B cell (primary cell): Measurements from ENCODE around the gene EYA3. TPM values are rescaled to one million over a fixed set of nuclear protein-coding genes. Genes with fewer than 3 reads are reported as not detected.

ENCODE experiments used
- ATAC-seq: fragments of 200-7000 bp; cut with Tn5 transposase; one replicate; pipeline ENCODE4 v1.10.0; 2021; ENCODE audit warnings: low read depth, mild to moderate bottlenecking, moderate number of reproducible peaks, moderate library complexity
- CTCF ChIA-PET: fragments of 350-600 bp; sonication (Branson Sonifier 250); formaldehyde crosslinking; loops from one replicate; lab custom pipeline; 2021; ENCODE audit warnings: antibody characterized with exemption, inconsistent platforms; lab: Charles Lee
- POLR2A ChIA-PET: fragments of 350-600 bp; sonication (Branson Sonifier 250); formaldehyde crosslinking; loops from one replicate; lab custom pipeline; 2021; ENCODE audit warnings: antibody characterized with exemption; lab: Charles Lee
- DNase-seq: peaks from one replicate; pipeline ENCODE4 v3.0.0; 2013
- H2AFZ ChIP-seq: 2 replicates; pipeline ENCODE4 v1.6.1; 2012; ENCODE audit warnings: mild to moderate bottlenecking, low read depth, low read length; ENCODE audit not compliant: insufficient read depth, poor library complexity, severe bottlenecking
- H3K27ac ChIP-seq, 2 donors: 1 replicate in 1 of 2; 2 replicates in 1 of 2; pipeline ENCODE4 v1.5.1; 2012 to 2013; ENCODE audit warnings: low read length in 2 of 2, mild to moderate bottlenecking in 2 of 2, moderate library complexity in 1 of 2
- H3K27me3 ChIP-seq, 4 experiments: fragments of 200-600 bp in 1 of 4; sonication (generic) in 1 of 4; replicated peaks in 1 of 4; 1 replicate in 2 of 4; 2 replicates in 2 of 4; pipeline versions ENCODE4 v1.6.1 to v1.7.0; 2013 to 2016; ENCODE audit warnings: low read length in 3 of 4, mild to moderate bottlenecking in 2 of 4, mixed read lengths in 1 of 4, moderate library complexity in 1 of 4; ENCODE audit not compliant: insufficient read depth in 4 of 4, control insufficient read depth in 3 of 4; ENCODE audit errors: control extremely low read depth in 1 of 4
- H3K36me3 ChIP-seq, 2 experiments: replicated peaks in 1 of 2; 1 replicate in 1 of 2; 2 replicates in 1 of 2; pipeline versions ENCODE4 v1.6.1 to v1.7.1; 2013; ENCODE audit warnings: low read length in 1 of 2; ENCODE audit not compliant: insufficient read depth in 2 of 2, control insufficient read depth in 1 of 2; ENCODE audit errors: control extremely low read depth in 1 of 2, extremely low read depth in 1 of 2
- H3K4me1 ChIP-seq, 2 donors: fragments of 200-600 bp in 1 of 2; sonication (generic) in 1 of 2; 1 replicate in 1 of 2; 2 replicates in 1 of 2; pipeline versions ENCODE4 v1.5.1 to v1.6.1; 2013 to 2017; ENCODE audit warnings: low read length in 2 of 2; ENCODE audit not compliant: control insufficient read depth in 2 of 2, insufficient read depth in 2 of 2
- H3K4me2 ChIP-seq: replicated peaks from 2 replicates; pipeline ENCODE3; 2012; ENCODE audit warnings: mild to moderate bottlenecking, low read depth, low read length; ENCODE audit not compliant: poor library complexity, severe bottlenecking
- H3K4me3 ChIP-seq, 5 experiments: fragments of 200-600 bp in 1 of 5; sonication (generic) in 1 of 5; 1 replicate in 3 of 5; 2 replicates in 2 of 5; pipeline versions ENCODE4 v1.5.1 to v1.7.0; 2011 to 2016; ENCODE audit warnings: low read length in 4 of 5, mild to moderate bottlenecking in 4 of 5, low read depth in 2 of 5, control low read depth in 1 of 5, moderate library complexity in 1 of 5; ENCODE audit not compliant: insufficient read depth in 1 of 5; ENCODE audit errors: control extremely low read depth in 1 of 5, extremely low read depth in 1 of 5
- H3K79me2 ChIP-seq: fragments of 200-600 bp; sonication (generic); one replicate; pipeline ENCODE4 v1.6.0; 2016; ENCODE audit warnings: low read length; ENCODE audit not compliant: control insufficient read depth, insufficient read depth
- H3K9ac ChIP-seq: fragments of 200-600 bp; sonication (generic); 2 replicates; pipeline ENCODE4 v1.6.1; 2017; ENCODE audit warnings: mild to moderate bottlenecking, low read length, moderate library complexity
- H3K9me3 ChIP-seq, 3 donors: one replicate each; pipeline versions ENCODE4 v1.6.1 to v1.7.1; 2013; ENCODE audit warnings: low read length in 2 of 3; ENCODE audit not compliant: control insufficient read depth in 2 of 3, insufficient read depth in 1 of 3; ENCODE audit errors: control extremely low read depth in 1 of 3
- H4K20me1 ChIP-seq: 2 replicates; pipeline ENCODE4 v1.6.0; 2012; ENCODE audit warnings: mild to moderate bottlenecking, low read length; ENCODE audit not compliant: insufficient read depth, control insufficient read depth, poor library complexity, severe bottlenecking
- H3K27ac Mint-ChIP-seq: one replicate; pipeline ENCODE4 v1.8.0; 2021; ENCODE audit warnings: mixed read lengths
- H3K27me3 Mint-ChIP-seq: one replicate; pipeline ENCODE4 v1.8.0; 2021; ENCODE audit warnings: mixed read lengths
- H3K4me1 Mint-ChIP-seq: one replicate; pipeline ENCODE4 v1.8.0; 2021; ENCODE audit warnings: mixed read lengths
- H3K4me3 Mint-ChIP-seq: one replicate; pipeline ENCODE4 v1.8.0; 2021; ENCODE audit warnings: mixed read lengths
- H3K9me3 Mint-ChIP-seq: one replicate; pipeline ENCODE4 v1.8.0; 2022; ENCODE audit warnings: mixed read lengths; ENCODE audit not compliant: insufficient read depth
- EZH2 ChIP-seq: IDR thresholded peaks from 2 replicates; pipeline ENCODE4 v1.6.1; 2012; ENCODE audit warnings: borderline replicate concordance, low read depth, mild to moderate bottlenecking, moderate library complexity, low read length; ENCODE audit not compliant: insufficient read depth, poor library complexity, severe bottlenecking
- WGBS: methylation state at CpG from one replicate; pipeline ENCODE4 v1.1.5; 2013; ENCODE audit warnings: missing lambda C conversion rate; ENCODE audit not compliant: insufficient coverage; 5-methylcytosine and 5-hydroxymethylcytosine counted together
- intact Hi-C: fragments of 100-400 bp; cut with micrococcal nuclease; formaldehyde crosslinking; loops from one replicate; pipeline ENCODE4 v1.10.0; 2022
- polyA plus RNA-seq: library from polyadenylated mRNA; depleted of rRNA; stranded (reverse); fragments of >200 nt; gene quantifications from 2 replicates; pipeline ENCODE4 v1.2.3, GENCODE V29; 2012
- total RNA-seq, 2 donors: library from RNA; stranded (reverse); fragments of 120-200 nt in 1 of 2; gene quantifications; 1 replicate in 1 of 2; 2 replicates in 1 of 2; pipeline versions ENCODE4 v1.2.3 to v1.2.4, GENCODE V29; 2013 to 2022
- TF ChIP-seq, protein P1 (sequence below): fragments of 200-600 bp; IDR thresholded peaks from one replicate; pipeline ENCODE4 v1.8.0; 2022; ENCODE audit warnings: antibody characterized with exemption, mild to moderate bottlenecking

The EYA3 gene
- total and polyA plus RNA-seq, 2 donors (not counting 1 experiment from before 2014, with no cell fraction given), result 14.1 to 31.3 TPM

DNA sequence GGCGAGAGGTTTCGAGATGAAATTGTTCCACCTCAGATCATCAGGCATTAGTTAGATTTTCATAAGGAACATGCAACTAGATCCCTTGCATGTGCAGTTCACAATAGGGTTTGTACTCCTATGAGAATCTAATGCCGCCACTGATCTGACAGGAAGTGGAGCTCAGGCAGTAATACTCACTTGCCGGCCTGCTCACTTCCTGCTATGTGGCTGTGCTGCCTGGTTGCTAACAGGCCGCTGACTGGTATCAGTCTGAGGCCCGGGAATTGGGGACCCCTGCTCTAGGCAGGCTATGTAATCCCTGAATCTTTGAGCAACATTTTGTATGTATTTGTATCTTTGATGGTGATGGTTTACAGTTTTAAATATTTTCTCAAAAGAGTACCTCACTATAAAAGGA lies 96.1 kb downstream of the EYA3 start:
- Histone ChIP-seq H3K4me1 (peaks cover 4 to 7% of the 10 kb centered on the region in 2 donors), H4K20me1 (no peaks in the 10 kb centered on the region), H3K9me3 (no peaks in the 10 kb centered on the region), H3K27me3 (no peaks in the 10 kb centered on the region), H2AFZ (peak overlapping the region; percentile 20), H3K79me2 (no peaks in the 10 kb centered on the region), H3K36me3 (peaks cover 4 to 58% of the 10 kb centered on the region in 2 experiments), H3K4me2 (no peak overlapping the region), H3K4me3 (no peak overlapping the region), H3K9ac (peak overlapping the region; percentile 16), H3K27ac (peak overlapping the region in 1 of 2 donors; percentile 54)
- intact Hi-C loops, result no loop called here
- Mint-ChIP-seq H3K27me3 (no peaks in the 10 kb centered on the region), H3K4me3 (no peak overlapping the region), H3K4me1 (peaks cover 6% of the 10 kb centered on the region), H3K9me3 (no peaks in the 10 kb centered on the region), H3K27ac (peak overlapping the region; percentile 74)
- TF ChIP-seq, protein P1, sequence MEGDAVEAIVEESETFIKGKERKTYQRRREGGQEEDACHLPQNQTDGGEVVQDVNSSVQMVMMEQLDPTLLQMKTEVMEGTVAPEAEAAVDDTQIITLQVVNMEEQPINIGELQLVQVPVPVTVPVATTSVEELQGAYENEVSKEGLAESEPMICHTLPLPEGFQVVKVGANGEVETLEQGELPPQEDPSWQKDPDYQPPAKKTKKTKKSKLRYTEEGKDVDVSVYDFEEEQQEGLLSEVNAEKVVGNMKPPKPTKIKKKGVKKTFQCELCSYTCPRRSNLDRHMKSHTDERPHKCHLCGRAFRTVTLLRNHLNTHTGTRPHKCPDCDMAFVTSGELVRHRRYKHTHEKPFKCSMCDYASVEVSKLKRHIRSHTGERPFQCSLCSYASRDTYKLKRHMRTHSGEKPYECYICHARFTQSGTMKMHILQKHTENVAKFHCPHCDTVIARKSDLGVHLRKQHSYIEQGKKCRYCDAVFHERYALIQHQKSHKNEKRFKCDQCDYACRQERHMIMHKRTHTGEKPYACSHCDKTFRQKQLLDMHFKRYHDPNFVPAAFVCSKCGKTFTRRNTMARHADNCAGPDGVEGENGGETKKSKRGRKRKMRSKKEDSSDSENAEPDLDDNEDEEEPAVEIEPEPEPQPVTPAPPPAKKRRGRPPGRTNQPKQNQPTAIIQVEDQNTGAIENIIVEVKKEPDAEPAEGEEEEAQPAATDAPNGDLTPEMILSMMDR, result no peak
- no peak for TF ChIP-seq EZH2
- no peak for ATAC-seq
- DNase-seq, result peak; percentile 26
- CTCF ChIA-PET, result interaction anchor here (0.9 to 5.1 kb wide), 2 partner anchors 12 to 135 kb away, joined by 3 to 18 read pairs; no protein-coding TSS in a partner anchor
- POLR2A ChIA-PET, result no interaction called here
- WGBS, result 54% methylated on average over 5 of the region's 6 CpGs

DNA sequence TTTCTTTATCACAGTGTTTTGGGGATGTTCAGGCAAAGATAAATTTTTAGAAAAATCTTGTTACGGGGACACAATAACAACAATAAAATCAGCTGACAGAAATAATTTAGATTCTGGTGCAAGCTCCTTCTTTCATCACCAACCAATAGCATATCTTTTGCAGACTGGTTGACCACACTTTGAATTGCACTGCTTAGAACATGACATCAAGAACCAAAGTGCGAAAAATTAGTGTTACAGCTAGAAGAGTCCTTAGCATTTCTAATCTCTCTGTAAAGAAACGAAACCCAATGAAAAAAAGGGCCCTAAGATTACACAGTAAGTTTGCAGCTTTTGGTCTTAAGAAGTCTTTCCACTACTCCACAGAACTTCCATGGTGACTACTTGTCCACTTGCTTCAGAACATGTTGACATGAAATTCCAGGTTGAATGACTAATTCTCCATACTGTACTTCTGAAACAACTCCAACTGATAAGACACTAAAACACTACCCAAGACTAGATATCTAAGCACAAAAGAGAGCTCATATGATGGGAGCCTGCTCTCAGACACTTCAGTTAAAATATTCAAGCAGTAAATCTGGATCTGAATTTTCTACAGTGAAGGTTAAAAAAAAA lies 97.4 kb downstream of the EYA3 start:
- CTCF ChIA-PET, result interaction anchor here (0.5 to 5.1 kb wide), 3 partner anchors 11 to 81 kb away, joined by 3 to 18 read pairs (median 3); no protein-coding TSS in a partner anchor
- no peak for TF ChIP-seq EZH2
- TF ChIP-seq, protein P1, result no peak
- Histone ChIP-seq H3K36me3 (peaks cover 2 to 50% of the 10 kb centered on the region in 2 experiments), H3K4me2 (no peak overlapping the region), H3K9ac (no peak overlapping the region), H3K27ac (no peak overlapping the region), H3K27me3 (no peaks in the 10 kb centered on the region), H3K4me3 (no peak overlapping the region), H3K79me2 (no peaks in the 10 kb centered on the region), H4K20me1 (no peaks in the 10 kb centered on the region), H3K4me1 (peaks cover 4 to 7% of the 10 kb centered on the region in 2 donors), H2AFZ (no peak overlapping the region), H3K9me3 (no peaks in the 10 kb centered on the region)
- no peak overlapping the region for H3K27ac Mint-ChIP-seq
- DNase-seq, result no peak
- POLR2A ChIA-PET, result interaction anchor here (0.7 kb wide), 1 partner anchor 10 kb away, joined by 6 read pairs; no protein-coding TSS in a partner anchor
- intact Hi-C loops, result no loop called here
- no peaks in the 10 kb centered on the region for H3K9me3 Mint-ChIP-seq
- H3K4me1 Mint-ChIP-seq, result peaks cover 6% of the 10 kb centered on the region
- no peak for ATAC-seq
- no peak overlapping the region for H3K4me3 Mint-ChIP-seq
- no peaks in the 10 kb centered on the region for H3K27me3 Mint-ChIP-seq
- 100% methylated on average over 1 of the region's 3 CpGs for WGBS
